HEK293 (cell line): ENCODE data around the gene SCRN2.

Experiments used
- BCL11B ChIP-seq: fragments of 450-650 bp; formaldehyde crosslinking; IDR thresholded peaks from 2 replicates; pipeline ENCODE4 v1.5.1; 2016; ENCODE audit warnings: low read depth, missing biosample characterization, missing genetic modification characterization
- CTCF ChIP-seq: fragments of 450-650 bp; formaldehyde crosslinking; IDR thresholded peaks from 2 replicates; pipeline ENCODE4 v1.5.1; 2016; ENCODE audit warnings: missing biosample characterization, missing genetic modification characterization
- GLIS1 ChIP-seq: fragments of 450-650 bp; formaldehyde crosslinking; IDR thresholded peaks from 2 replicates; pipeline ENCODE4 v1.5.1; 2016; ENCODE audit warnings: missing biosample characterization, missing genetic modification characterization
- HOXC10 ChIP-seq: sonication (generic); formaldehyde crosslinking; IDR thresholded peaks from 2 replicates; pipeline ENCODE4 v1.8.1; 2023; ENCODE audit warnings: mild to moderate bottlenecking, missing genetic modification reagents
- HOXD13 ChIP-seq: sonication (generic); formaldehyde crosslinking; IDR thresholded peaks from 2 replicates; pipeline ENCODE4 v1.8.0; 2022; ENCODE audit warnings: missing genetic modification reagents, borderline replicate concordance
- IKZF3 ChIP-seq: fragments of 450-650 bp; IDR thresholded peaks from 2 replicates; pipeline ENCODE4 v1.5.0; 2018; ENCODE audit warnings: missing biosample characterization, mild to moderate bottlenecking, missing genetic modification characterization, moderate library complexity
- INSM2 ChIP-seq: fragments of 450-650 bp; formaldehyde crosslinking; IDR thresholded peaks from 2 replicates; pipeline ENCODE4 v1.5.1; 2016; ENCODE audit warnings: missing biosample characterization, missing genetic modification characterization
- KLF17 ChIP-seq: fragments of 450-650 bp; formaldehyde crosslinking; IDR thresholded peaks from 2 replicates; pipeline ENCODE4 v1.5.1; 2016; ENCODE audit warnings: missing biosample characterization, missing genetic modification characterization
- PATZ1 ChIP-seq: fragments of 450-650 bp; formaldehyde crosslinking; IDR thresholded peaks from 2 replicates; pipeline ENCODE4 v1.5.1; 2016; ENCODE audit warnings: missing biosample characterization, missing genetic modification characterization
- PRDM2 ChIP-seq: fragments of 450-650 bp; formaldehyde crosslinking; IDR thresholded peaks from 2 replicates; pipeline ENCODE4 v1.5.1; 2016; ENCODE audit warnings: missing biosample characterization, missing genetic modification characterization, borderline replicate concordance
- ZBTB10 ChIP-seq: fragments of 450-650 bp; formaldehyde crosslinking; IDR thresholded peaks from 2 replicates; pipeline ENCODE4 v1.5.1; 2016; ENCODE audit warnings: missing biosample characterization, missing genetic modification characterization
- ZBTB44 ChIP-seq: fragments of 450-650 bp; IDR thresholded peaks from 2 replicates; pipeline ENCODE4 v1.5.1; 2018; ENCODE audit warnings: missing biosample characterization, mild to moderate bottlenecking, missing genetic modification characterization
- ZFHX2 ChIP-seq: fragments of 450-650 bp; formaldehyde crosslinking; conservative IDR thresholded peaks from 2 replicates; pipeline ENCODE4 v1.5.1; 2016; ENCODE audit warnings: missing biosample characterization, missing genetic modification characterization
- ZNF449 ChIP-seq: fragments of 450-650 bp; formaldehyde crosslinking; IDR thresholded peaks from 2 replicates; pipeline ENCODE4 v1.5.1; 2017; ENCODE audit warnings: missing biosample characterization, mild to moderate bottlenecking, missing genetic modification characterization, moderate library complexity
- ZNF660 ChIP-seq: fragments of 450-650 bp; IDR thresholded peaks from 2 replicates; pipeline ENCODE4 v1.5.1; 2018; ENCODE audit warnings: missing biosample characterization, mild to moderate bottlenecking, missing genetic modification characterization
- ZNF777 ChIP-seq: fragments of 450-650 bp; formaldehyde crosslinking; IDR thresholded peaks from 2 replicates; pipeline ENCODE4 v1.5.1; 2017; ENCODE audit warnings: missing biosample characterization, missing genetic modification characterization, borderline replicate concordance

SCRN2 gene

GRCh38 chr17:47883589-47884426 is 42.7 kb upstream of the SCRN2 start (continued):
- no peak for TF ChIP-seq BCL11B
- peak; percentile 96 for TF ChIP-seq ZFHX2 (tag by site-specific recombination)
- TF ChIP-seq PATZ1 (tag by site-specific recombination) = 0 out of 2 replicates have a peak, but pooled peaks have one; percentile 25
- no peak for TF ChIP-seq ZNF660 (tag by site-specific recombination)
- no peak for TF ChIP-seq CTCF (tag by site-specific recombination)
- no peak for TF ChIP-seq INSM2 (tag by site-specific recombination)
- TF ChIP-seq ZNF777 (tag by site-specific recombination) = no peak
- 0 out of 2 replicates have a peak, but pooled peaks have one; percentile 41 for TF ChIP-seq ZBTB44 (tag by site-specific recombination)
- no peak for TF ChIP-seq HOXC10
- TF ChIP-seq HOXD13 (CRISPR knock-in tag) = no peak
- TF ChIP-seq ZNF449 (tag by site-specific recombination) = peak; percentile 89
- no peak for TF ChIP-seq KLF17
- no peak for TF ChIP-seq PRDM2
- peak; percentile 100 for TF ChIP-seq GLIS1 (tag by site-specific recombination)
- TF ChIP-seq IKZF3 (tag by site-specific recombination) = peak; percentile 53; the same call in 1 of the 2 replicates
- TF ChIP-seq ZBTB10 (tag by site-specific recombination) = no peak
